Measurements from ENCODE around the gene COTL1.
"Not testable (repeated sequence)": the region's sequence is repeated elsewhere in the genome, so short reads cannot be mapped to it uniquely, and the experiment has no call there.

COTL1 gene

DNA sequence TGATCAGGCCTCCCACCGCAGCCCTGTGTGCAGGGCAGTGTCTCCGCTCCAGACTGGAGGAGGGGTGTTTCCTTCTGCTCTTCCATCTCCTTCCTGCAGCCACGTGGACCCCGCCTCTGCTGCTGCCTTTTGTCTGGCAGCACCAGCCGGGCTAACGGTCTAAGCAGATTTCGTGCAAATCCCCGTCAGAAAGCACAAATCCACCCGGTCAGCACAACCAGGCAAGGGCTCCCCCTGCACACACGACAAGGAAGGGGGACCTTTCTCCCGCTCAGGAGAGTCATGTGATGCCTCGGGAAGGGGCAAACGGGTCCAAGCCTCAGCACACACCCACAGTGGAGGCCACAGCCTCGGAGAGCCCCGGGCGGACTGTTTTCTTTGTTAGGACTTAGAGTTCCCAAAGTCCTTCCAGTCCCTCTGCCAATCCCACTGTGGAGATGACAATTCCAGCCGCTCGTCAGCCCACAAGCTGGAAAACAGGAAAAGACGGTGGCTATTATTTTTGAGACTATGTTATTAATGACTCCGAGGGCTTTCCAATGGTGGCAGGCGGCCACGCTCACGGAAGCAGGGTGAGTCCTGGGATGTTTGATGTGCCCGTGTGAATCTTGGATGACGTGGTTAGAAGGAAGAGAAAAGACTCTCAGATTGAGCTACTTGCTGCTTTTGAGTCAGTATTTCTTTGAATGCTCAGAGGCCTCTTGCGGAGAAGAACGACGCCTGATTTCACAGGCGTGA is 90.9 kb downstream of the COTL1 start:
- peak; percentile 44 for DNase-seq

DNA sequence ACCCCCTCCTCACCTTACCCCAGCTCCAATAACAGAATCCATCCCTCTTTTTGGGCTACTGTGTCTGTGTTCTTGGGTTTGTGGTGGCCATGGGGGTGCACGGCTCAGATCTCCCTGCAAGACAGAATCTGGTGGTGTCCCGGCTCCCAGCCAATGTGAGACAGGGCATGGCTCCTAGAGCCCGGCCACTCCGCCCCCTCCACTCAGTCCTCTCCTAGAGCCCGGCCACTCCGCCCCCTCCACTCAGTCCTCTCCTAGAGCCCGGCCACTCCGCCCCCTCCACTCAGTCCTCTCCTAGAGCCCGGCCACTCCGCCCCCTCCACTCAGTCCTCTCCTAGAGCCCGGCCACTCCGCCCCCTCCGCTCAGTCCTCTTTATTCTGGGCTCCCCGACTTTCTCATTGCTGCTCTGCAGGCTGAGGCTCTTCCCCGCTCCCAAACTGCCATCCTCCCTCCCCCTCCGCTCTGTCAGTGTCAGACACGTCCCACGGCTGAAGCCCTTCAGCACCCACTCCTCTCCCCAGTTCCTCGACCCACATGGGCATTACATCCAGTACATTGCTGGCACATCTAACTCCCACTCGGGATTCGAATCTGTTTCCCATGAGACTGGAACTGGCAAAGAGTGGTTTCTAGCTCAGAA is 92.8 kb downstream of the COTL1 start:
- not testable (repeated sequence) for DNase-seq

DNA sequence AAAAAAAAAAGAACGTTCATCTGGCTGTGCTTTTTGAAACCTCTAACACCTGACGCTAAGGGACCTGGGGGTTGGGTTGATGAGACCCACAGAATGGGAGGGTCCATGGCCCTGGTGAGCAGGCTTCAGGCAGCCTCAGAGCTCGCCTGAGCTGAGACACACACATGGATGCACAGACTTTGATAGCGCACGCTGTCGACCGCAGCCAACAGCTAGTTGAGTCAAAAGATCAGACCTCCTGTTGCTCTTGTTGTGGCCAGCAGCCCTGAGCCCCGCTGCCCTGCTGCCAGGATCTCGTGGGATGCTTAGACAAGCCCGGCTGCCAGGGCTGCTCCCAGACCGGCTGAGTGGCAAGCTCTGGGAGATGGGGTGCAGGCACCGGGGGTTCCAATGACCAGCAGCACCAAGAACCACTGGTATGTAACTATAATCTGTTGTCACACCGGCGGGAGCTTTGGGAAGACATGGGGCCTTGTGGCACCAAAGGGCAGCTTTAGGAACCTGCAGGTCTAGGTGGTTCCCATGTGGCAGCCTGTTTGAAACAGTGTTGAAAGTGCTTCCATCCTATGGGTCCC is 93.4 kb downstream of the COTL1 start:
- no peak for DNase-seq

DNA sequence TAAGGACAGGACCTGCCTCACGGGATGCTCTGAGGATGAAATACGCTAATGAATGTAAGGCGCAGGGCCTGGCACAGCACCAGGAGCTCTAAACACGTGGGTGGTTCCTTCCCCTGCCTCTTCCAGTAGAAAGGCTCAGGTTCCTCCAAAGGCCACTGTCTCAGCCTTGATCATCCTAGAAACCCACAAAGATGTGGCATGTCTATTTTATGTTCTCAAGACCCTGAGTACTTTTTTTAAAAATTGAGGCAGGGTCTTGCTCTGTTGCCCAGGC is 96.4 kb downstream of the COTL1 start:
- DNase-seq: no peak

DNA sequence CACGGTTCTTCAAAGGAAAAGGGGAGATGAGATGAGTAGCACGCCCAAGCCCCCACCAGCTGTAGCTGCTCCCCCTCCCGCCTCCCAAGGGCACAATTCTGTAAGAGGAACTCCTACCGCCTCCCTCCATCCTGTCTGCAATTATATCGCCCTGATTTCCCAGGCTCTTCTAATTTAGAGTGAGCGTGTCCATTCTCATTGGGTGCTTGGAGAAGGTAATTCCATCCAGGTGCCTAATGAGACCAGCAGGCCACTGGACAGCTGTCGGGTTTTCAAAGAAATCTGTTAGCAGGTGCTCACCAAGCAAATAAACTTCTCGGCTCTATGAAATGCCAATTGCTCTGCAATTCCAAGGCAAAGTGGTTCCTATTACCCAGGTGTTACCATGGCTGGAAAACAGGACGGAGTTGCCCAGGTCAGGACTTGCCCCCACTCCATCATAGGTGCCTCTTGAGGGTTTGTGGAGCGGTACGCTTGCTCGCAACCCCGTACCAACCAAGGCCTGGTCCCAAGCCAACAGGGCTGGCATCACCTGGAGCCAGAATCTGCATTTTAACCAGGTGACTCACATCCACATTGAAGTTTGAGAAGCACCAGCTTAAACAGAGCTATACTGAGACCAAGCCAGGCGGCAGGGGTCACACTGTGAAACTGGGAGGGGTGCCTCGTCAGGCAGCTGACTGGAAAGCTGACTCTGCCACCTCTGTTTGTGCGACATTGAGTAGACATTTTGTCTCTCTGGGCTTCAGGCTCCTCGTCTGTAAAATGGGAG is 97.0 kb downstream of the COTL1 start:
- no peak for DNase-seq

DNA sequence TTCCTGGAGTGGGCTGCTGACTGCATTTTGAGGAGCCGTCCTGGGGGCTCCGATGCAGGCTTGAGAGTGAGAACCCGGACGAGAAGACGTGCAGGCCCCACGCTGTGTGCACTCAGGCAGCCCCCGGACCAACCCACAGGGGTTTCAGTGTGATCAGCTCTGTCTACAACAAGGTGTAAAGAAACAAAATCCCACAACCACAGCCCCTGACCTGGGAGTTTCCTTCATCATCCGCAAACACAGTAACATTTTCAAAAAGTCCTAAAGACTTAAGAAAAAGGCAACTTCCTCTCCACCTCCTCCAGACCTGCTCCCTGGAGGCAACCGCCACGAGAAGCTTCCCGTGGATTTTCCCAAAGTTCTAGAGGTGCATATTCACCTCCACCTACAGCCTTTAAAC is 98.0 kb downstream of the COTL1 start:
- no peak for DNase-seq

DNA sequence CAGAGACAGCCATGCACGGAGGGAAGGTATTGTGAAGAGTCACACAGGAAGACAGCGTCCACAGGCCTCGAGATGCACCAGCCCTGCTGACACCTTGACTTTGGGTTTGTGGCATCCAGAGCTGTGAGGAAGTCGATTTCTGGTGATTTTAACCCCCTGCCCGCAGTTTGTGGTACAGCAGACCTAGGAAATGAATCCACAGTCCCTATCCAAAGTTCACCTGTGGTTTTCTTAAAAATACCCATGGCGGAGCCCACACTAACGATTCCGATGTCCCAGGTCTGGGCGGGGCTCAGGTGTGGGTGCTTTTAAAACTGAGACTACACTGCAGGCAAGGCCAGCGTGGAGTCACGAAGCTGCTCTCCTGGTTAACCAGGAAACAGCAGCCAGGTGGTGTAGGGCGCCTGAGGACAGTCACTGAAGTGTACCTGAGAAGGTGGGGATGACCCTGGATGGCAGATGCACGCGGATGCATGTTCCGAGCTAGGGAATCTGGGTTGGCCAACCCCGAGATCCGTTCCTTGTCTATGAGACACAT is 99.0 kb downstream of the COTL1 start:
- no peak for DNase-seq

DNA sequence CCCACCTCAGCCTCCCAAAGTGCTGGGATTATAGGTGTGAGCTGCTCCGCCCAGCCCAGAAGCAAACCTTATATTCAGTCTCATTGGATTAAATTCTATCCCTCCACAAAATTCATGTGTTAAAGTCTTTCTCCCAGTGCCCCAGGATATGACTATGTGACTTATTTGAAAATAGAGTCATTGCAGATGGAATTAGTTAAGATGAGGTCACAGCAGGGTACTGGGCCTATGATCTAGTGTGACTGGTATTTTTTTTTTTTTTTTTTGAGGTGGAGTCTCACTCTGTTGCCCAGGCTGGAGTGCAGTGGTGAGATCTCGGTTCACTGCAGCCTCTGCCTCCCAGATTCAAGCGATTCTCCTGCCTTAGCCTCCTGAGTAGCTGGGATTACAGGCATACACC is 99.7 kb downstream of the COTL1 start:
- DNase-seq: peak; percentile 81

DNA sequence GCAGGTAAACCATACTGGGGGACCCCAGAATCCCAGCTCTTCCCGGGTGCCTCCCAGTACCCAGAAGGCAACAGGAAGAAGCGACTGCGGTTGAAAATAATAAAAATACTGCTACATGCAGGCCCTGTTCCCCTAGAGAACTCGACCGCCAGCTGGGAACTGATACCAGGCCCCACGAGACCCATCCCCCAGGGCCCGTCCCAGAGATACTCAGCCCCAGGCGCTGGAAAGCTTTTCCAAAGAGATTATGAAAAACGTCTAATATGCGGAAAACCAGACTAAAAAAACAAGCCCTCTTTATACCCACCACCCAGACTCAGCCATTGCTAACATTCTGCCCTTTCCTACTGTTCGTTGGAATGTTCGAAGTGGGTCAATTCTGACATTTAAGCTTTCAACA is 100.5 kb downstream of the COTL1 start:
- DNase-seq: no peak

All from fibroblast of upper back skin (primary cell).